ENCODE results near the gene OPA3. TPM values are rescaled to one million over a fixed set of nuclear protein-coding genes. Genes with fewer than 3 reads are reported as not detected.

The OPA3 gene
- total RNA-seq, 1 experiment from 2014 or later, result 10.1 TPM

GRCh38 chr19:45575216-45575615, 9.4 kb downstream of the OPA3 start:
- no peaks in the 10 kb centered on the region for H3K36me3 Mint-ChIP-seq
- ATAC-seq, result no peak
- H3K4me1 Mint-ChIP-seq, result peaks cover 24% of the 10 kb centered on the region
- H3K9me3 Mint-ChIP-seq, result no peaks in the 10 kb centered on the region
- no peak for DNase-seq (ENCODE audit: low spot score)
- ChIA-PET CTCF (interaction anchor here (1.5 to 1.9 kb wide), 2 partner anchors 17 to 67 kb away, joined by 5 to 8 read pairs; no protein-coding TSS in a partner anchor), POLR2A (no interaction called here)
- H3K27me3 Mint-ChIP-seq (ENCODE audit: low read depth), result no peaks in the 10 kb centered on the region
- TF ChIP-seq E2F5 (CRISPR knock-in tag; IDR thresholded peaks at IDR 0.05), result no peak
- TF ChIP-seq ATF6 (CRISPR knock-in tag; IDR thresholded peaks at IDR 0.05), result no peak
- TF ChIP-seq TEAD4 (CRISPR knock-in tag; IDR thresholded peaks at IDR 0.05), result no peak
- TF ChIP-seq GTF2I (CRISPR knock-in tag; conservative IDR thresholded peaks at IDR 0.05), result no peak
- no peak for TF ChIP-seq ZBTB43 (CRISPR knock-in tag; IDR thresholded peaks at IDR 0.05)
- TF ChIP-seq JAZF1 (CRISPR knock-in tag; IDR thresholded peaks at IDR 0.05), result no peak
- no peak for TF ChIP-seq CREM (CRISPR knock-in tag; IDR thresholded peaks at IDR 0.05)
- no peak for TF ChIP-seq ZNF138 (CRISPR knock-in tag; conservative IDR thresholded peaks at IDR 0.05)
- no peak for TF ChIP-seq E2F4 (CRISPR knock-in tag; IDR thresholded peaks at IDR 0.05; ENCODE audit: borderline replicate concordance, low read depth)
- no peak for TF ChIP-seq ETV6 (CRISPR knock-in tag; IDR thresholded peaks at IDR 0.05)
- no peak for TF ChIP-seq ZNF232 (CRISPR knock-in tag; IDR thresholded peaks at IDR 0.05)
- no peak for TF ChIP-seq ZNF121 (CRISPR knock-in tag; IDR thresholded peaks at IDR 0.05)
- no peak for TF ChIP-seq MYBL2 (CRISPR knock-in tag; IDR thresholded peaks at IDR 0.05)
- TF ChIP-seq ELF4 (CRISPR knock-in tag; IDR thresholded peaks at IDR 0.05; ENCODE audit: low read depth), result no peak
- TF ChIP-seq TEAD1 (CRISPR knock-in tag; IDR thresholded peaks at IDR 0.05), result no peak
- no peak overlapping the region for H3K4me3 Mint-ChIP-seq
- no peak overlapping the region for H3K27ac Mint-ChIP-seq

GRCh38 chr19:45574526-45574925, 10.1 kb downstream of the OPA3 start:
- DNase-seq (ENCODE audit: low spot score) (no peak), ATAC-seq (no peak)
- Mint-ChIP-seq H3K36me3 (no peaks in the 10 kb centered on the region), H3K27ac (no peak overlapping the region), H3K9me3 (no peaks in the 10 kb centered on the region), H3K27me3 (ENCODE audit: low read depth) (no peaks in the 10 kb centered on the region), H3K4me3 (no peak overlapping the region), H3K4me1 (peaks cover 27% of the 10 kb centered on the region)
- TF ChIP-seq ZNF671 (CRISPR knock-in tag; IDR thresholded peaks at IDR 0.05), result no peak
- TF ChIP-seq KAT7 (CRISPR knock-in tag; IDR thresholded peaks at IDR 0.05; ENCODE audit: borderline replicate concordance), result no peak
- TF ChIP-seq ZMAT4 (CRISPR knock-in tag; IDR thresholded peaks at IDR 0.05), result no peak
- no peak for TF ChIP-seq NFATC4 (CRISPR knock-in tag; IDR thresholded peaks at IDR 0.05)
- no peak for TF ChIP-seq ZNF232 (CRISPR knock-in tag; IDR thresholded peaks at IDR 0.05)
- TF ChIP-seq ATF3 (CRISPR knock-in tag; conservative IDR thresholded peaks at IDR 0.05), result no peak
- TF ChIP-seq AR (CRISPR knock-in tag; IDR thresholded peaks at IDR 0.05), result no peak
- no peak for TF ChIP-seq E2F5 (CRISPR knock-in tag; IDR thresholded peaks at IDR 0.05)
- TF ChIP-seq ZNF416 (CRISPR knock-in tag; IDR thresholded peaks at IDR 0.05), result no peak
- CTCF ChIA-PET, result interaction anchor here (0.6 to 1.9 kb wide), 3 partner anchors 16 to 208 kb away, joined by 5 to 8 read pairs (median 6); partner anchors contain the start of gene DMPK
- POLR2A ChIA-PET, result no interaction called here

All from WTC11 (cell line).